Bone marrow (tissue), 2 donors: ENCODE results near the gene SPEM3.
"Not testable (repeated sequence)": the region's sequence is repeated elsewhere in the genome, so short reads cannot be mapped to it uniquely, and the experiment has no call there.

Experiments used
- DNase-seq, 2 donors: peaks; one replicate each; lab custom pipeline; 2025; lab: John Stamatoyannopoulos, UW

SPEM3 gene

GRCh38 chr17:7442142-7442541, 13.5 kb downstream of the SPEM3 start:
- no peak for DNase-seq

GRCh38 chr17:7443499-7444485, 15.1 kb downstream of the SPEM3 start:
- no peak for DNase-seq

GRCh38 chr17:7444682-7445618, 16.3 kb downstream of the SPEM3 start, which contains the start of gene CHRNB1:
CHRNB1 (plus strand) TSS chr17:7445061; CDS start chr17:7445128, 67 bp downstream.
- DNase-seq, result peak in 1 of 2 donors; percentile 23

GRCh38 chr17:7445619-7445968, 16.9 kb downstream of the SPEM3 start:
- DNase-seq, result no peak

- DNase-seq, result no peak
These were observed 19.8 kb downstream of the SPEM3 start for GRCh38 chr17:7448461-7448860.

GRCh38 chr17:7459961-7460545, 31.4 kb downstream of the SPEM3 start:
- no peak for DNase-seq

- no peak for DNase-seq
These were observed 32.4 kb downstream of the SPEM3 start for GRCh38 chr17:7460850-7461660.

- DNase-seq, result no peak
These were observed 34.1 kb downstream of the SPEM3 start for GRCh38 chr17:7462474-7463371.

GRCh38 chr17:7463372-7463846, 34.8 kb downstream of the SPEM3 start:
- DNase-seq, result no peak

GRCh38 chr17:7464081-7464480, 35.4 kb downstream of the SPEM3 start:
- no peak for DNase-seq

GRCh38 chr17:7465597-7466275, 37.1 kb downstream of the SPEM3 start:
- no peak for DNase-seq

GRCh38 chr17:7466318-7466638, 37.6 kb downstream of the SPEM3 start:
- no peak for DNase-seq

GRCh38 chr17:7466639-7467341, 38.1 kb downstream of the SPEM3 start:
- peak in 1 of 2 donors; percentile 26 for DNase-seq

GRCh38 chr17:7467498-7467897, 38.8 kb downstream of the SPEM3 start:
- DNase-seq, result no peak

GRCh38 chr17:7468290-7468689, 39.6 kb downstream of the SPEM3 start:
- no peak for DNase-seq

- no peak for DNase-seq
These were observed 40.2 kb downstream of the SPEM3 start for GRCh38 chr17:7468804-7469389.

GRCh38 chr17:7469843-7470242, 41.2 kb downstream of the SPEM3 start:
- not testable (repeated sequence) for DNase-seq

- not testable (repeated sequence) for DNase-seq
These were observed 41.9 kb downstream of the SPEM3 start for GRCh38 chr17:7470457-7470973.
